IPS DF 4.7 (cell line): Measurements from ENCODE around the gene PRMT1.

Source experiments
- DNase-seq: peaks from one replicate; pipeline ENCODE4 v3.0.0-alpha.2; 2013; ENCODE audit warnings: low spot score; ENCODE audit errors: extremely low read depth

The PRMT1 gene

GRCh38 chr19:49667473-49667872 is 9.6 kb upstream of the PRMT1 start:
- no peak for DNase-seq

- DNase-seq: no peak
Measured at GRCh38 chr19:49669516-49669915, 7.6 kb upstream of the PRMT1 start.

GRCh38 chr19:49672131-49672919 is 4.7 kb upstream of the PRMT1 start:
- DNase-seq: no peak

GRCh38 chr19:49676136-49676783 is 811 bp upstream of the PRMT1 start:
- no peak for DNase-seq

GRCh38 chr19:49676784-49677230 is 264 bp upstream of the PRMT1 start:
- peak; percentile 100 for DNase-seq

GRCh38 chr19:49677901-49678674 is 1.0 kb downstream of the PRMT1 start:
- DNase-seq: no peak

GRCh38 chr19:49678985-49679770 is 2.1 kb downstream of the PRMT1 start:
- DNase-seq: no peak

GRCh38 chr19:49679771-49680413 is 2.8 kb downstream of the PRMT1 start:
- DNase-seq: no peak

- no peak for DNase-seq
Measured at GRCh38 chr19:49680421-49681351, 3.6 kb downstream of the PRMT1 start.

- no peak for DNase-seq
Measured at GRCh38 chr19:49681830-49682229, 4.8 kb downstream of the PRMT1 start.

- DNase-seq: no peak
Measured at GRCh38 chr19:49682274-49682673, 5.2 kb downstream of the PRMT1 start.

- no peak for DNase-seq
Measured at GRCh38 chr19:49683814-49684250, 6.8 kb downstream of the PRMT1 start.

GRCh38 chr19:49684251-49684982 is 7.3 kb downstream of the PRMT1 start:
- no peak for DNase-seq

- DNase-seq: no peak
Measured at GRCh38 chr19:49684983-49685553, 8.0 kb downstream of the PRMT1 start.

- DNase-seq: no peak
Measured at GRCh38 chr19:49685845-49686332, 8.8 kb downstream of the PRMT1 start.

- DNase-seq: no peak
Measured at GRCh38 chr19:49686503-49687088, 9.5 kb downstream of the PRMT1 start.

GRCh38 chr19:49687150-49687549 is 10.1 kb downstream of the PRMT1 start:
- no peak for DNase-seq
